ENCODE measurements around the gene MPO. TPM values are rescaled to one million over a fixed set of nuclear protein-coding genes. Genes with fewer than 3 reads are reported as not detected.

MPO gene
- total and polyA plus RNA-seq, 2 experiments from 2014 or later = not detected

DNA sequence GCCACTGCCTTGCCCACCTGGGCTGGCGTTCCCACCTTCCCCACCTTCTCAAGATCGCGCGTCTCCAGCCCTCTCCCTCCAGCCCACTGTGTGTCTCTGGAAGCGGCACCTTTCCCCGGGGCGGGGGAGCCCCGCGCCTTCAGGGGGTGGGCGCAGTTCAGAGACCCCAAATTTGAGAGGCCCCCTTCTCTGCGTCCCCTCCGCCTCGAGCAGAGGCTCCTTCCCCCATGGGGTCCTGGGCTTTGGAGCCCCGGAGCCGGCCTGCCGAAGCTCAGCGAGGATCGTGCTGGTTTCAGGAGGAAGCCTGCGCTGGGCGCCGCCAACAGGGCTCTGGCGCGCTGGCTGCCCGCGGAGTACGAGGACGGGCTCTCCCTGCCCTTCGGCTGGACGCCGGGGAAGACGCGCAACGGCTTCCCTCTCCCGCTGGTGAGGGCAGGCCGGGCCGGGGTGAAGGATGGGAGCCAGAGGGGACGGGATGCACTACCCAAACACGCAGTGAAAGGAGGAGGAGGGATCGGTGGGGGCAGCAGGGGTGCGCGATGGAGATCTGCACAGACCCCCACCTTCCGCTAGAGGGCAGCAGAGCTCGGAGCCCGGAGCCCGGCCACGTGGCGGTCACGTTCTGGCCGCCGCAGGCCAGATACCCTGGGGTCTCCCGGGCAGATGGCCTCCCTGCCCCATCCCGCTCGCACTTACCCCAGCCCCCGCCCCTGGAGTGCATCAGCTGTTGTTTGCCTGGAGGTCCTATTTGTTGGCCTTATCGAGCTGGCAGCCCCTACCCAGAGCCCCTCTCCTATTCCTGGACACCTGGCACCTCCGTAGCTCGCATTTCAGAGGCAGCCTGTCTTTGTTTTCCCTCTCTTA is 31.2 kb downstream of the MPO start:
- peaks cover 94% of the 10 kb centered on the region for H3K27me3 ChIP-seq
- DNase-seq (ENCODE audit: low read depth in 1 of 2, low spot score in 1 of 2) = peak; percentile 67 to 70
- H3K36me3 ChIP-seq = no peaks in the 10 kb centered on the region
- H3K27ac ChIP-seq = no peak overlapping the region
- H3K4me1 ChIP-seq (ENCODE audit: low read depth) = no peaks in the 10 kb centered on the region
- H3K4me3 ChIP-seq = peak overlapping the region; percentile 24
- H3K9me3 ChIP-seq (ENCODE audit: low read depth) = no peaks in the 10 kb centered on the region
- TF ChIP-seq, protein P1, sequence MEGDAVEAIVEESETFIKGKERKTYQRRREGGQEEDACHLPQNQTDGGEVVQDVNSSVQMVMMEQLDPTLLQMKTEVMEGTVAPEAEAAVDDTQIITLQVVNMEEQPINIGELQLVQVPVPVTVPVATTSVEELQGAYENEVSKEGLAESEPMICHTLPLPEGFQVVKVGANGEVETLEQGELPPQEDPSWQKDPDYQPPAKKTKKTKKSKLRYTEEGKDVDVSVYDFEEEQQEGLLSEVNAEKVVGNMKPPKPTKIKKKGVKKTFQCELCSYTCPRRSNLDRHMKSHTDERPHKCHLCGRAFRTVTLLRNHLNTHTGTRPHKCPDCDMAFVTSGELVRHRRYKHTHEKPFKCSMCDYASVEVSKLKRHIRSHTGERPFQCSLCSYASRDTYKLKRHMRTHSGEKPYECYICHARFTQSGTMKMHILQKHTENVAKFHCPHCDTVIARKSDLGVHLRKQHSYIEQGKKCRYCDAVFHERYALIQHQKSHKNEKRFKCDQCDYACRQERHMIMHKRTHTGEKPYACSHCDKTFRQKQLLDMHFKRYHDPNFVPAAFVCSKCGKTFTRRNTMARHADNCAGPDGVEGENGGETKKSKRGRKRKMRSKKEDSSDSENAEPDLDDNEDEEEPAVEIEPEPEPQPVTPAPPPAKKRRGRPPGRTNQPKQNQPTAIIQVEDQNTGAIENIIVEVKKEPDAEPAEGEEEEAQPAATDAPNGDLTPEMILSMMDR (IDR thresholded peaks at IDR 0.05; ENCODE audit: low read depth, low read length) = peak; percentile 88

DNA sequence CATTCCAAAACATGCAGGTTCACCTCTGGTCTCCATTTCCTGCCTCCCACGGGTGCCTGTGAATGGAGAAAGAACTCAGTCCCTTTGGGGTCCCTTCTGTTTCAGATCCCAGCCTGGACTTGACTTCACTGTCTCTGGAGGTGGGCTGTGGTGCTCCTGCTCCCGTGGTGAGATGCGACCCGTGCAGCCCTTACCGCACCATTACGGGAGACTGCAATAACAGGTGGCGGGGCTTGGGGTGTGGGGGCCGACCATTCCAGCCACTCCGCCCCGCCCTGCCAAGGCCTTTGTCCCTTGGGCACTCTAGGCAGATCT is 31.8 kb downstream of the MPO start:
- peak overlapping the region; percentile 24 for H3K4me3 ChIP-seq

DNA sequence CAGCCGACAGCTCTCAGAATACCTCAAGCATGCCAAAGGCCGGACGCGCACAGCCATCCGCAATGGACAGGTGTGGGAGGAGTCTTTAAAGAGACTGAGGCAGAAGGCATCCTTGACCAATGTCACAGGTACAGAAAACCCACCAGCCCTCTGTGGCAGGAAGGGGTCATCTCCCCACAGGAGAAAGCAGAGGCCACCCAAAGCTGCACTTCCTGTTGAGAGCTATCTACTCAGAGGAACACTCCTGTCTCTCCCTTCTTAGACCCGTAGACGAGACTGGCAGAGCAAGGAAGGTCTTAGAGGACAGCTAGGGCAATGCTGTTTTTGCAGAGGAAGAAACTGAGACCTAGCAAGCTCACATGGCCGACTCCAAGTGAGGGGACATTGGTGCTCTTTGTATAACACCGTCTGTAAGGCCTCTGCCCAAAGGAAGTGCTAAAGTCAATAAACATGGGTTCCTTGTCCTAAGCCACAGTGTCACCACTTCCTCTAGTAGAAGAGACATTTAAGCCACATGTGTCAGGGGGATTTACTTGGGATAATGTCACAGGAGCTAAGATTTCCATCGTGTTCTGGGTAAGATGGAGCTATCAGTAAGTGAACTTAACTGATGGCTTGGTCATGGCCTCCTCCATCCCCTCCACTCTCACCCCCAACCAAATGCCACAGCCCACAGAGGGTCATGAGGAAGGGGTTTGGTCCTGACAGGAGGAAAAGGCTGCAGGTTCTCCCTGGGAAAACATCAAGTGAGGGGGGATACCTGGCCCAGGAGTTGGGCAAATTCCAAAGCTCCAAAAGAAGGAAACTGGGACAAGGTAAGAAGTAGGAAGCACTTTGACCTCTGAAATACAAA is 33.0 kb downstream of the MPO start:
- H3K4me1 ChIP-seq (ENCODE audit: low read depth) = no peaks in the 10 kb centered on the region
- H3K9me3 ChIP-seq (ENCODE audit: low read depth) = no peaks in the 10 kb centered on the region
- no peak overlapping the region for H3K4me3 ChIP-seq
- DNase-seq (ENCODE audit: low read depth in 1 of 2, low spot score in 1 of 2) = no peak
- TF ChIP-seq, protein P1 (IDR thresholded peaks at IDR 0.05; ENCODE audit: low read depth, low read length) = no peak
- H3K27ac ChIP-seq = no peak overlapping the region
- peaks cover 91% of the 10 kb centered on the region for H3K27me3 ChIP-seq
- H3K36me3 ChIP-seq = no peaks in the 10 kb centered on the region

More for the DNA sequence above, 31.8 kb downstream of the MPO start:
- Histone ChIP-seq H3K27ac (no peak overlapping the region), H3K9me3 (ENCODE audit: low read depth) (no peaks in the 10 kb centered on the region), H3K27me3 (peaks cover 89% of the 10 kb centered on the region), H3K4me1 (ENCODE audit: low read depth) (no peaks in the 10 kb centered on the region), H3K36me3 (no peaks in the 10 kb centered on the region)
- TF ChIP-seq, protein P1 (IDR thresholded peaks at IDR 0.05; ENCODE audit: low read depth, low read length) = no peak
- no peak for DNase-seq (ENCODE audit: low read depth in 1 of 2, low spot score in 1 of 2)

DNA sequence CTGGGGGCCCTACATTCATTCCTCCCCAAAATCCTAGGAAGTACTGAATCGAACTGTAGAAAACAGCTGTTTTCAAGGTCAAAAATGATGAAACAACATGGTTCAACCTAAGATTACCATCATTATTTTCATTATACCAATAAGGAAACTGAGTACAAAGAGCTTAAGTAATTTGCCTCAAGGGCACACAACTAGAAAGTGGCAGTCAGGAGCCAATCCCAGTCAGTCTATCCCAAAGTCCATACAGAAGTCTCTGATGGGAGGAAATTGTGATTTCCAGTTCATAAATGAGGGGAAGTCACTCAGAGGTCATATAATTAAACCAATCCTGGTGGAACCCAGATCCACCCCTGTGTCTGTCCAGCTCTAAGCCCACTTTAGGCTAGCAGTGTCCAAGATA is 34.0 kb downstream of the MPO start:
- H3K36me3 ChIP-seq = no peaks in the 10 kb centered on the region
- H3K4me1 ChIP-seq (ENCODE audit: low read depth) = no peaks in the 10 kb centered on the region
- TF ChIP-seq, protein P1 (IDR thresholded peaks at IDR 0.05; ENCODE audit: low read depth, low read length) = no peak
- peaks cover 90% of the 10 kb centered on the region for H3K27me3 ChIP-seq
- no peak overlapping the region for H3K27ac ChIP-seq
- H3K4me3 ChIP-seq = no peak overlapping the region
- no peaks in the 10 kb centered on the region for H3K9me3 ChIP-seq (ENCODE audit: low read depth)
- DNase-seq (ENCODE audit: low read depth in 1 of 2, low spot score in 1 of 2) = no peak

DNA sequence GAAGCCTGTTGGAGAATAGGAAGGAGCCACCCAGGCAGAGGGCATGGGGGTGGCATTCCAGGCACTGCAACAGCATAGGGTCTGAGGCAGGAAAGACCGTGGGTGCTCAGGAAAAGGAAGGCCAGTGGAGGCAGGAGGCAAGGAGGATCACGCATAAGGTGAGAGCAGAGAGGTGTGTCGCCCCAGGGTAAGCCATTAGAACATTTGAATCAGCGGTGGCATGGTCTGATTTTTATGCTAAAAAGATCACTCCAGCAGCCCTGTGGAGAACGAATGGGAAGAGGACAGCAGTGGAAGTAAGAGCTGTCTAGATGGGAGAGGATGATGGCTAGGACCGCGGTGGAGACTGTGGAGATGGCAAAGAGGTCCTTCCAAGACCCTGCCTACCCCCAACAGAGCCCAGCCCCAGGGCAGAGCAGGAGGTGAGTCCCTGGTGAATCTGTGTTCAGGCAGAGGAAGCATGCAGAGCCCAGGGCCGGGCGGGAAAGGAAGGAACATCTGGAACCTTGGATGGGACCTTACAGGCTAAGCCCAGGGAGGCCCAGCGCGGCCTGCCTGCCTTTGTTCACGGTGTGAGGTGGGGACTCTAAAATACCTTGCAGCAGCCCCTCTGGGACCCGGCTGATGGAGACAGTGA is 34.5 kb downstream of the MPO start:
- Histone ChIP-seq H3K36me3 (no peaks in the 10 kb centered on the region), H3K27me3 (peaks cover 90% of the 10 kb centered on the region), H3K4me1 (ENCODE audit: low read depth) (no peaks in the 10 kb centered on the region), H3K4me3 (no peak overlapping the region), H3K9me3 (ENCODE audit: low read depth) (no peaks in the 10 kb centered on the region), H3K27ac (no peak overlapping the region)
- no peak for DNase-seq (ENCODE audit: low read depth in 1 of 2, low spot score in 1 of 2)
- TF ChIP-seq, protein P1 (IDR thresholded peaks at IDR 0.05; ENCODE audit: low read depth, low read length) = no peak

Data from cardiac muscle cell (in vitro differentiated cells and primary cell).